KG1 (cell line): ENCODE measurements around the gene TRPV3.
"Not testable (repeated sequence)": the region's sequence is repeated elsewhere in the genome, so short reads cannot be mapped to it uniquely, and the experiment has no call there.

Experiments used
- DNase-seq: peaks from one replicate; lab custom pipeline; 2025; lab: John Stamatoyannopoulos, UW

The TRPV3 gene

DNA sequence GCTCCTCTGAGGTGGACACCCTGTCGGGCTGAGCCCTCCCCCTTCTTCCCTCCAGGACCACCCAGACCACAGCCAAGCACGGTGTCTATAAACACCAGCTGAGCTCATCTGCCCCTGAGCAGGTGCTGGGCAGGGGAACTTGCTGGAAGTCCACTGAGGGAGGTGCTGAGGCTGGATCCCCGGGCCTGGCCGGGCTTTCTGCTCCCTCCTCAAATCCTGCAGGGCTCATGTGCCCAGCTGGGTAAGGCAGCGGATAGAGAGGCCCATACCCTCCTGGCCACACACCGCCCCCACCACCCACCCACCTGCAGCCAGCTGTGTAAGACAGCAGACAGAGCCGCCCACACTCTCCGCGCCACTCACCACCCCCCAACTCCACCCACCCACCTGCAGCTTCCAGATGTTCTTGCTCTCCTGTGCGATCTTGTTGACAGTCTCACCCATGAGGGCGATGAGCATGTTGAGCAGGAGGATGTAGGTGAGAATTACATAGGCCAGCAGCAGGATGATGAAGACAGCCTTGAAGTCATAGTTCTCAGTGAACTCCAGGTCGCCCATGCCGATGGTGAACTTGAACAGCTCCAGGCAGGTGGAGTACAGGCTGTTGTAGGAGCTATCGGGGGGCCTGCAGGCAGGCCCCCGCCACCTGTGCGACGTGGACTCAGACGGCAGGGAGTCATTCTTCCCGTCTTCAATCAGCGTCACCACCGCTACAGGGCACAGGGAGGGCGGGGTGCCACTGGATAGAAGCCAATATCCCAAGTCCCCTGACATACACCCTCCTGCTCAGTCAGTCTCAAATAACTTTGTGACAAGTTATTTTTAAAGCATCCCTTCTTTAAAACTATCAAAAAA is 15.9 kb upstream of the TRPV3 start:
- no peak for DNase-seq

DNA sequence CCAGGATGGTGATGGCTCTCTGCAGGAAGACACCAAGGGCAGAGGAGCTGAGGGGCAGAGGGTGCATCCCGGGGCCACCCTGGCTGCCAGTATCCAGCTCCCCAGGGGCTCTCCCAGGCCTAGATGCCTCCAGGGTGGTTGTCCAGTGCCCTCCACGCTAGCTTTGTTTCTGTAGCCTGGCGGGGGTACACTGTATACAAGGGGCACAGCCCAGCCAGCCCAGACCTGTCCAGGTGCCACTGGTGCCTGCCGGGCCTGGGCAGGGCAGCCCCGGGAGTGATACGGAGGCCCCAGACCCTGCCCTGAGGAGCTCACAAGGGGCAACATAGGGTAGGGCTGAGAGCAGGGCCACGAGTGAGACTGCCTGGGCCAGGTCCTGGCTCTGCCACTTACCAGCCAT is 14.6 kb upstream of the TRPV3 start:
- no peak for DNase-seq

GRCh38 chr17:3571043-3571900 is 13.7 kb upstream of the TRPV3 start:
- no peak for DNase-seq

DNA sequence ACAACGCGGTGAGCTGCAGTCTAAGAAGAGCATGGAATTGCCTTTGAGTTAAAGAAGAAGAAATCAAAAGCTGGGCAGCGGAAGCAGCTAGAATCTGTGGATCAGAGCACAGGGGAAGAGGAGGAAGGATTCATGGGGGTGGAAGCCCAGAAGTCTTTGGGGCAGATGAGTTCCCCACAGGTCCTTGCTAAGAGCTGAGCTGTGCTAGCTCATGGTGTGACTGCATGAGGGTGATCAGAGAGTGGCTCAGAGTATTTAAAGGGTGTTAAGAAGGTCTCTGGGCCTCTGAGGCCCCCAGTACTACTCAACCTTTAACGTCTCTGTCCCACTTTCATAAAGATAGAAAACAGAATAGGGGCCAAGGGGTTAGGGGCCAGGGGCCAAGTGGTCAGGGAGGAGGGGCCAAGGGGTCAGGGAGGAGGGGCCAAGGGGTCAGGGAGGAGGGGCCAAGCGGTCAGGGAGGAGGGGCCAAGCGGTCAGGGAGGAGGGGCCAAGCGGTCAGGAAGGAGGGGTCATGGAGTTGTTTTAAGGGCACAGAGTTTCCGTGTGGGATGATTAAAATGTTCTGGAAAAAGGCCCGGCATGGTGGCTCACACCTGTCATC is 12.0 kb upstream of the TRPV3 start:
- DNase-seq, result no peak

DNA sequence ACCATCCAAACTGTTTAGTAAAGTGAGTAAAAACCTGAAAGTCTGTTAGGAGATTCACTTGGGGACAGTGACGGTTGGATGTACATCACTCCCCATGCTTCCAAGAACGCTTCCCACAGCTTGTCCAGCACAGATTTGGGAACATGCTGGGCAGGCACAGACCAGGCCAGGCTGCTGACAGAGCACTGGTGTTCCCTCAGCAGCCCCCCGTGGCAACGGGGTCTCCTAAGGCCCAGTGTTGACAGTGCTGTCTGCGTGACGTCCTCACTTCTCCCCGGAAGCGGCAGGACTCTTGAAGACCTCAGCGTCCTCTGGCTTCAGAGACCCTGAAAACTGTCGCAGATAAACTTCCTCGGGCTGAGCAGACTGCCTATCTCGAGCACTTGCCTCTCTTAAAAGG is 8.9 kb upstream of the TRPV3 start:
- DNase-seq, result no peak

- no peak for DNase-seq
These were observed 7.5 kb upstream of the TRPV3 start for GRCh38 chr17:3565143-3565542.

DNA sequence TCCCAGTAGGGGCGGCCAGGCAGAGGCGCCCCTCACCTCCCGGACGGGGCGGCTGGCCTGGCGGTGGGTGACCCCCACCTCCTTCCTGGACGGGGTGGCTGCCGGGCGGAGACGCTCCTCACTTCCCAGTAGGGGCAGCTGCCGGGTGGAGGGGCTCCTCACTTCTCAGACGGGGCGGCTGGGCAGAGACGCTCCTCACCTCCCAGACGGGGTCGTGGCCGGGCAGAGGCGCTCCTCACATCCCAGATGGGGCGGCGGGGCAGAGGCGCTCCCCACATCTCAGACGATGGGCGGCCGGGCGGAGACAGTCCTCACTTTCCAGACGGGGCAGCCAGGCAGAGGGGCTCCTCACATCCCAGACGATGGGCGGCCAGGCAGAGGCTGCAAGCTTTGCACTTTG is 6.6 kb upstream of the TRPV3 start:
- not testable (repeated sequence) for DNase-seq

- DNase-seq, result no peak
These were observed 1.6 kb upstream of the TRPV3 start for GRCh38 chr17:3559270-3559645.

- no peak for DNase-seq
These were observed 1.1 kb upstream of the TRPV3 start for GRCh38 chr17:3558603-3559269.

GRCh38 chr17:3556916-3557767 is 470 bp downstream of the TRPV3 start:
- no peak for DNase-seq

GRCh38 chr17:3556239-3556915 is 1.2 kb downstream of the TRPV3 start:
- DNase-seq, result no peak

DNA sequence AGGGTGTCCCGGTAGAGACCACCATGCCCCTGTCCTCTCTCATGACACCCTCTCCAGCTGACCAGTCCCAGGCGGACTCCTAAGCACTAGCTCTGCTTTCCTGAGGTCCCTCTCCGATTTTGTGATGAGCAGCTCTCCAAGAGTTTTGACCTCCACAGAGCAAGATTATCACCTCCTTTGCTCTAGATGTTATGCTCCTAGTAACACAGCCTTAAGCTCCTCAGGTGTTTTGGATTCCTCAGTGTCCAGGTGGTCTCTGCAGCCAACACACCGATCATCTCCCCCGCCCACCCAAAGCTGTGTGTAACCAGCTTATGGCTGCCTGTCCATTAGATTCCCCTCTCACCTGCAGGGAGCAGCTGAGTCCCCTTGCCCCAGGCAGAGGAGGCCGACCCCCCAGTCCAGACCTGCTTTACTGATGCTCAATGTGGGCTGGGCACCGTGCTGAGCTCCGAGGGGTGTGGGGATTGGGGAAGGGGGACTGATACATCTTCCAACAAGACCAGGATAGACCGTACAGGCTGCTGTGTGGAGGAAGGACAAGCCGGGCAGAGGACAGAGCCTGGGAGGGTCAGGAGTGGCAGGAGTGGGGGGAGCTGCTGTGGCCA is 2.3 kb downstream of the TRPV3 start:
- no peak for DNase-seq

DNA sequence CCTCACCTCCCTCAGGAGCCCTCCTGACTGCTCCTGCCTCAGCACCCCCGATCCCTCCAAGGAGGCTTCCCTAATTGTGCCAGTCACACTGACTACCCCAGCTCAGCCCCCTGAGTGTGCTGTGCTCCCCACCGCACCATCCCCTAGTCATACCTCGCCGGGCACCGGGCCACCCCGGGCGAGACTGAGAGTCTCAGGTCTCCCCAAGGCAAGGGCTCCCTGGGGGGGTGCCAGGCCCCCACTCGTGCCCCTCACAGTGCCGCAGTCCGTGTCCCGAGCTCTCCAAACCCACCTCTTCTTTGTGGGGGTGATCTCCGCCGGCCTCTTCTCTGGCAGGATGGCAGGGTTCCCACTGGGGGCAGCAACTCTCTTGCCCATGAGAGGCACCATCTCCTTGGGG is 3.2 kb downstream of the TRPV3 start:
- no peak for DNase-seq

GRCh38 chr17:3553419-3554401 is 3.9 kb downstream of the TRPV3 start:
- DNase-seq, result no peak

DNA sequence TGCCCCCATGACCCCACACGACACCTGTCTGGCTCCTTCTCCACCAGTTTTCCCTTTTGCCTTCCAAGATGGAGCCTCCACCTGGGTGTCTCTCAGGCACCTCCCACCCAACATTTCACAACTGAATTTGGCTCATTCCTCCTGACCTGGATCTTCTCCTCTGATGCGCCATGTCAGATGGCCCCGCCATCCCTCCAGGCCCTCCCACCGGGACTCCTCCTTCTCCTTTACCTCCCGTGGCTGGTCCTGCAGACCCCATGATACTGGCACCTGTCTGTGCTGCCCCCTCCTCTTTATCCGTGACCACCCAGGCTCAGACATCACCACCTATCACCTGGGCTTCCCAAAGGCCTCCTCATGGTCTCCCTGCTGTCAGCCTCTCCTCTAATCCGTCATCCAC is 4.7 kb downstream of the TRPV3 start:
- DNase-seq, result no peak

GRCh38 chr17:3551189-3551588 is 6.4 kb downstream of the TRPV3 start:
- no peak for DNase-seq

DNA sequence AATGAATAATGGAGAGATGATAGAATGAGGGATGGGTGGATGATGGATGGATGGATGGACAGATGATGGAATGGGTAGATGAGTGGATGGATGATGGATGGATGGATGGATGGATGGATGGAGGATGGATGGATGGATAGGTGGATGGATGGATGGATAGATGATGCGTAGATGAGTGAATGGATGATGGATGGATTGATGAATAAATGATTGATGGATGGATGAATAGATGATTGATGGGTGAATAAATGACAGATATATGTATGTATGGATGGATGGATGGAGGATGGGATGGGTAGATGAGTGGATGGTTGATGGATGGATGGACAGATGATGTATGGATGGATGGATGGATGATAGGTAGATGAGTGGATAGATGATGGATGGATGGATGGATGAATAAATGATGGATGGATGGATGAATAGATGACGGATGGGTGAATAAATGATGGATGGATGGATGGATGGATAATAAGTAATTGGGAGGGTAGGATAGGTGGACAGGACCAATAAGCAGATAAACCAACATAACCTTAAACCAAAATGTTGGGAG is 7.9 kb downstream of the TRPV3 start:
- no peak for DNase-seq

GRCh38 chr17:3547628-3548027 is 10.0 kb downstream of the TRPV3 start:
- DNase-seq, result no peak

- DNase-seq, result no peak
These were observed 10.6 kb downstream of the TRPV3 start for GRCh38 chr17:3546997-3547396.
